PFSK-1 (cell line): ENCODE measurements around the gene OR9Q1.

Experiments used
- FOXP2 ChIP-seq: optimal IDR thresholded peaks from 2 replicates; pipeline ENCODE3; 2011; ENCODE audit warnings: borderline replicate concordance, control low read depth, inconsistent platforms; ENCODE audit not compliant: insufficient read depth; ENCODE audit errors: extremely low read length, extremely low read depth
- POLR2AphosphoS5 ChIP-seq: IDR thresholded peaks from 2 replicates; pipeline ENCODE4 v1.6.1; 2012; ENCODE audit warnings: low read depth, mild to moderate bottlenecking, control low read depth, low read length, moderate library complexity
- SIN3A ChIP-seq: IDR thresholded peaks from 2 replicates; pipeline ENCODE4 v1.6.1; 2012; ENCODE audit warnings: mild to moderate bottlenecking, low read length, moderate library complexity, borderline replicate concordance; ENCODE audit not compliant: insufficient read depth
- TAF1 ChIP-seq: IDR thresholded peaks from 2 replicates; pipeline ENCODE4 v1.6.1; 2012; ENCODE audit warnings: low read length, control low read depth, borderline replicate concordance; ENCODE audit not compliant: insufficient read depth
- TF ChIP-seq, protein P1 (sequence below), 2 experiments: IDR thresholded peaks; 2 replicates each; pipeline versions ENCODE4 v1.6.1 to v1.8.0; 2011 to 2012; ENCODE audit warnings: low read depth in 2 of 2, low read length in 2 of 2, control low read depth in 1 of 2, inconsistent platforms in 1 of 2, mild to moderate bottlenecking in 1 of 2, moderate library complexity in 1 of 2; ENCODE audit not compliant: insufficient read depth in 1 of 2

OR9Q1 gene

DNA sequence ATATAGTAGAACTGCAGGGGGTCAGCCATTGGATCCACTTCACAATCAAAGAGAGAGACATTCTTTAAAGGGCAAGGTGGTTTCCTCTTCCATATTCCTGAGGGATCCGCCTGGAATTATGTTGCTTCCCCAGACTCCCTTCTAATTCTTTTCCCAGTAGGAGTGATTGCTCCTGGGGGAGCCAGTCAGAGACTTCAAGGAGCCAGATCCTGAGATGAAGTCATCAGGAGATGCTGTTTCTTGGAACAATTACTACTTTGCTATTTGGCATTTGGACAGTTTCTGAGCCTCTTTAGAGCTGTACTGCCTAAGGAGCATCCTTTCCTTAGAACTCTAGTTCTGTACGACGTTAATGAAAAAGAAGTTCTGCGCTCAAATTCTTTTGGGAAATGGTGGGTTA, 163.3 kb downstream of the OR9Q1 start:
- no peak for TF ChIP-seq TAF1
- no peak for TF ChIP-seq FOXP2
- TF ChIP-seq, protein P1, sequence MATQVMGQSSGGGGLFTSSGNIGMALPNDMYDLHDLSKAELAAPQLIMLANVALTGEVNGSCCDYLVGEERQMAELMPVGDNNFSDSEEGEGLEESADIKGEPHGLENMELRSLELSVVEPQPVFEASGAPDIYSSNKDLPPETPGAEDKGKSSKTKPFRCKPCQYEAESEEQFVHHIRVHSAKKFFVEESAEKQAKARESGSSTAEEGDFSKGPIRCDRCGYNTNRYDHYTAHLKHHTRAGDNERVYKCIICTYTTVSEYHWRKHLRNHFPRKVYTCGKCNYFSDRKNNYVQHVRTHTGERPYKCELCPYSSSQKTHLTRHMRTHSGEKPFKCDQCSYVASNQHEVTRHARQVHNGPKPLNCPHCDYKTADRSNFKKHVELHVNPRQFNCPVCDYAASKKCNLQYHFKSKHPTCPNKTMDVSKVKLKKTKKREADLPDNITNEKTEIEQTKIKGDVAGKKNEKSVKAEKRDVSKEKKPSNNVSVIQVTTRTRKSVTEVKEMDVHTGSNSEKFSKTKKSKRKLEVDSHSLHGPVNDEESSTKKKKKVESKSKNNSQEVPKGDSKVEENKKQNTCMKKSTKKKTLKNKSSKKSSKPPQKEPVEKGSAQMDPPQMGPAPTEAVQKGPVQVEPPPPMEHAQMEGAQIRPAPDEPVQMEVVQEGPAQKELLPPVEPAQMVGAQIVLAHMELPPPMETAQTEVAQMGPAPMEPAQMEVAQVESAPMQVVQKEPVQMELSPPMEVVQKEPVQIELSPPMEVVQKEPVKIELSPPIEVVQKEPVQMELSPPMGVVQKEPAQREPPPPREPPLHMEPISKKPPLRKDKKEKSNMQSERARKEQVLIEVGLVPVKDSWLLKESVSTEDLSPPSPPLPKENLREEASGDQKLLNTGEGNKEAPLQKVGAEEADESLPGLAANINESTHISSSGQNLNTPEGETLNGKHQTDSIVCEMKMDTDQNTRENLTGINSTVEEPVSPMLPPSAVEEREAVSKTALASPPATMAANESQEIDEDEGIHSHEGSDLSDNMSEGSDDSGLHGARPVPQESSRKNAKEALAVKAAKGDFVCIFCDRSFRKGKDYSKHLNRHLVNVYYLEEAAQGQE (IDR thresholded peaks at IDR 0.05; ENCODE audit: insufficient read depth in 1 of 2, low read depth in 2 of 2, low read length in 2 of 2): no peak
- no peak for TF ChIP-seq POLR2AphosphoS5
- TF ChIP-seq SIN3A: no peak

DNA sequence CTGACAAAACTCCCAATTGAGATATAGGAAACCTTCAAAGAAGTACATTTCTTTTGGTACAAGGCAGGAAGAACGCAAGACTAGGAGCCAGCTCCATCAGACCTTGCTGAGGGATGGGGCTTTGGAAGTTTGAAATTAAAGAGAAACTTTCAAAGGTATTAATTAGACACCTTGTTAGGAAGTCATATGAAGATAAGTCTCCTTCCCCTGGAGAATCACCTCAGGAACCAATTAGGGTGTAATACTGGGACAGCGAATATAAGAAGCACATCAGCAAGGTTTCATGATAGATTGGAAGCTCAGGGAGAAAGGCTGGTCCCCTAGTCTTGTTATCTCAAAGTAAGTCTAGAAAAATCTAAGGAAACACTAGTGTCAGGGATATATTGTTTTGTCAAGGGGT, 165.1 kb downstream of the OR9Q1 start, which contains the start of gene OR9Q2:
Gene OR9Q2 (plus strand): TSS at position 301 of the 400 bp plus-strand sequence. CDS start 1,421 bp downstream, outside the sequence.
- TF ChIP-seq POLR2AphosphoS5: no peak
- TF ChIP-seq SIN3A: no peak
- TF ChIP-seq, protein P1 (IDR thresholded peaks at IDR 0.05; ENCODE audit: insufficient read depth in 1 of 2, low read depth in 2 of 2, low read length in 2 of 2): no peak

DNA sequence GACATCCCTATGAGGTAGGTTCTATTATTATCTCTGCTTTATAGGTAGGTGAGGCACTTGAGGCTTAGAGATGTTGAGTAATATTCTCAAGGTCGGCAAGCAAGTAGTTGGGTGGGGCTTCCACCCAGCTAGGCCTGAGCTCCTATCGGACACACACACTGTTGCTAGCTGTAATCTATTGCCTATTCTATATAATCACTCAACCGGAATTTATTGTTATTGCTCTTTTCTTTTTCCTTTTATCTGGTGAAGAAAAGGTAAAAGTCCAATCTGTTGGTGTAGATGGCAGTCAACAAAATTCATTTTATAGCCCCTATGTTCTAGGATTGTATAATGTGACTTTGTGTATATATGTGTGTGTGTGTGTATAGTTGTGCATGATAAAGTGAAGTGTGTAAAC, 168.5 kb downstream of the OR9Q1 start:
- TF ChIP-seq FOXP2 (no peak), SIN3A (no peak), TAF1 (no peak), POLR2AphosphoS5 (no peak)
- TF ChIP-seq, protein P1 (IDR thresholded peaks at IDR 0.05; ENCODE audit: insufficient read depth in 1 of 2, low read depth in 2 of 2, low read length in 2 of 2): no peak

DNA sequence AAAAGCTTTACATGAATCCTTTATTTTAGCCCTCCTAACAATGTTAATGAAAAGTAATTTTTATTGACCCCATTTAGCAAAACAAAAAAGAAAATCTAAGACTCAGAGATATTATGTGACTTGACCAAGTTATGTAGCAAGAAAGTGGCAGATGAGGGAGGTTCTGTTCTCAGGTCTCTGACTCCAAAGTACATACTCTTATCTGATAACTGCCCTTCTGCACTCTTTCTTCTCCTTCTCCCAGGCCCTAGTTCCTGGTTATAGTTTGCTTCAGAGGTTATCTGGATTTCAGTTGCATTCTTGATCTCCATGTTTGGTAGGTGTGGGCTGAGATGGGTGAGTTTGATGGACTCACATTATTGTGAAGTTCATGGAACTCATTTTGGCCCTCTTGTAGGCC, 169.7 kb downstream of the OR9Q1 start:
- TF ChIP-seq, protein P1 (IDR thresholded peaks at IDR 0.05; ENCODE audit: insufficient read depth in 1 of 2, low read depth in 2 of 2, low read length in 2 of 2): no peak
- TF ChIP-seq SIN3A (no peak), FOXP2 (no peak)

DNA sequence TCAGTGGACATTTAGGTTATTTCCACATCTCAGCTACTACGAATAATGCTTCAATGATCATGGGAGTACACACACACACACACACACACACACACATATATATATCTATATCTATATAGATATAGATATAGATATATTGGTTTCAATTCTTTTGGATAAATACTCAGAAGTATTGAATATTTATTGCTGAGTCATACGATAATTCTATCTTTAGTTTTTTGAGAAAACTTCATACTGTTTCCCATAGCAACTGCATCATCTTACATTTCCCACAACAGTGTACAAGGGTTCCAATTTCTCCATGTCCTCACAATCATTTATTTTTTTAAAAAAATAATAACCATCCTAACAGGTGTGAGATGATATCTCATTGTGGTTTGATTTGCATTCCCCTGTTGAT, 172.3 kb downstream of the OR9Q1 start:
- TF ChIP-seq POLR2AphosphoS5: no peak

DNA sequence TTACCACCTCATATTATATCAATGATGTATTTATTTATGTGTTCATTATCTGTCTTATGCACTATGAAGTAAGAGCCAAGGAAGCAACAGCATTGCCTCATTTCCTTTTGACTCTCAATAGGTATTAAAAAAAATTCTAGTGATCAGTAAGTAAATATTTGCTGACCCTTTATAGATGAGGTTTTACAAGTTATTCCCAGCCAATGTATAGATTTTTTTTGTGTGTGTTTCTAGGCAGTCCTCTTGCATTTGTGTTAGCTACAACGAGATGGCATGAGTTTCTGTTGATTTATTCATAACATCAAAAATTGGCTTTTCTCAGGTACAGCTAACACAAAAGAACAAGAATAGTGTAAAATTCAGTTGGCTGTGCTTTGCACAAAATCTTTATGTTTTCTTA, 175.6 kb downstream of the OR9Q1 start:
- TF ChIP-seq, protein P1 (IDR thresholded peaks at IDR 0.05; ENCODE audit: insufficient read depth in 1 of 2, low read depth in 2 of 2, low read length in 2 of 2): no peak
- TF ChIP-seq FOXP2: no peak
- TF ChIP-seq TAF1: no peak
- no peak for TF ChIP-seq SIN3A
- TF ChIP-seq POLR2AphosphoS5: no peak
